Measurements from ENCODE around the gene TCF3.
"Not testable (repeated sequence)": the region's sequence is repeated elsewhere in the genome, so short reads cannot be mapped to it uniquely, and the experiment has no call there.

TCF3 gene

DNA sequence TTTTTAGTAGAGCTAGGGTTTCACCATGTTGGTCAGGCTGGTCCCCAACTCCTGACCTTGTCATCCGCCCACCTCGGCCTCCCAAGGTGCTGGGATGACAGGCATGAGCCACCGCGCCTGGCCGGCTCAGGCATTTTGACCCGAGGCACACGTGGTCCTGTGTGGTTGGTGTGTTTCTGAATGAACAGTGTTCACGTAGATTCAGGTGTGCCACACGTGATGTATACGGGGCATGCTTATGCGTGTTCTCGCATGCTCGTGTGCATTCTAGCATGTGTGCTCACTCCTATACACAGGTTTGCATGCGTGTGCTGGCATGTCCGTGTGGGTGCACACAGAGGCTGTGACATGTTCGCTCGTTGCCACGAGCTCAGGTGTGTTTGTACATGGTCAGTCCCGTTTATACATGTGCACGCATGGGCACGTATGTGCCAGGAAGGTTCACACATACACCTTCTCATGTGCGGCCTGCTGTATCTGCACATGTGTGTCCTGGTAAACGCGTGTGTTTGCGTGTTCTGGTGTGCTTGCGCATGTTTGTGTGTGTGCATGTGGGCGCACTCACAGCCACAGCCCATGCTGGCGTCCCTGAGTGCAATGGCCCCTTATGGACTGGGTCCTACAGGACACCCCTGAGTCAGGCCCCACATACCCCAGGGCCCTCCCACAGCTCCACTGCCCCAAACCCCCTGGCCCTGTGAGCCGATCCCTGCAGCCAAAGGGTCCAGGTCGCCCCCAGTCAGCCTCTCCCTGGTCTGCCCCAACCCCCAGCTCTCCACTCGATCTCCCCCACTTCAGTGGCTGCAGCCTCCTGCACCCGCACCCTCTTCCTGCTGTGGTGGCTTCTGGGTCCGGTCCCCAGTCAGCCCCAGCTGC, 20.6 kb upstream of the TCF3 start:
- no peak for DNase-seq

DNA sequence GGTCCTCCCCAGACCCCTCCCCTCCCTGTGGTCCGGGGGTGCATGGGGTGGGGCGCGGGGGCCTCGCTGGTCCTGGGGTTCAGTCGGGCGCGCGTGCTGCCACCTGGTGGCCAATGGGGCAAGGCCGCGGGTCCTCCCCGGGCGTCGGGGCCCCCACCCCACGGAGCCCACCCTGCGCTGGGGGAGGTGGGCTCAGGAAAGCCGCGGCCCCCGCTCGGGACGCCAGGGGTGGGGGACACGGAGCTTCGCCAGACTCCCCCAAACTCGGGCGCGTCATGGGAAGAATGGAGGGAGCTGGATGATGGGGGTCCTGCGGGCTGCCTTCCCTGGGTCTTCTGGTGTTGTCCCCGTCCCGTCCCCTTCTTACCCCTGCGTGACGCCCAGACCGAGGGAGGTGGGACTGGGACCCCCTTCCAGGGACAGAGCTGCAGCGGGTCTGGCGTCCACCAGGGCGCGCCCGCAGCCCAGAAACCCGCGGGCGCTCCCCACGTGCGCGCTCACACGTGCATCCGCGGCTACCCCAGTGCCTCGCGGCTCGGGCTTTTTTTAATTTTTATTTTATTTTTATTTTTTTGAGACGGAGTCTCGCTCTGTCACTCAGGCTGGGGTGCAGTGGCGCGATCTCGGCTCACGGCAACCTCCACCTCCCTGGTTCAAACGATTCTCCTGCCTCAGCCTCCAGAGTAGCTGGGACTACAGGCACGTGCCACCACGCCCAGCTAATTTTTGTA, 19.8 kb upstream of the TCF3 start:
- peak; percentile 82 for DNase-seq

DNA sequence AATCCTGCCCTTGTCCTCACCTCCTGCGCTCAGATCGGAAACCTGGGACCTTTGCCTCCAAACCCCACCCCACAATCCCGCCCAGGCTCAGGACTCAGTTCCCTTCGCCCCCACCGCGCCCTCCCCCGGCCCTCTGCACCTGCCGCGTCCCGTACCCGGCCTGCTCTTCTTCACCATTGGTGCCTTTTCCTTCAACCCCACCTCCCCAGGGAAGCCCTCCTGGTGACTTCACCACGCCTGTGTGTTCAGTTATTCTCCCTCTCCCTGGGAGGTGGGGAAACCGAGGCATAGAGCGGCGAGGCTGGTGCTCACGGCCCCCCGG, 19.3 kb upstream of the TCF3 start:
- no peak for DNase-seq

DNA sequence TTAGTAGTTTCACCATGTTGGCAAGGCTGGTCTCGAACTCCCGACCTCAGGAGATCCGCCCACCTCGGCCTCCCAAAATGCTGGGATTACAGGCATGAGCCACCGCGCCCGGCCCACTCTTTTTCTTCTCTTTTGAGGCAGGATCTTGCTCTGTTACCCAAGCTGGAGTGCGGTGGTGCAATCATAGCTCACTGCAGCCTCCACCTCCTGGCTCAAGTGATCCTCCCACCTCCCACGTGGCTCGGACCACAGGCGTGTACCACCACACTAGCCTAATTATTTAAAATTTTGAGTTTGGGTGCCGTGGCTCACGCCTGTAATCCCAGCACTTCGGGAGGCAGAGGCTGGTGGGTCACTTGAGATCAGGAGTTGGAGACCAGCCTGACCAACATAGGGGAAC, 18.3 kb upstream of the TCF3 start:
- DNase-seq: not testable (repeated sequence)

DNA sequence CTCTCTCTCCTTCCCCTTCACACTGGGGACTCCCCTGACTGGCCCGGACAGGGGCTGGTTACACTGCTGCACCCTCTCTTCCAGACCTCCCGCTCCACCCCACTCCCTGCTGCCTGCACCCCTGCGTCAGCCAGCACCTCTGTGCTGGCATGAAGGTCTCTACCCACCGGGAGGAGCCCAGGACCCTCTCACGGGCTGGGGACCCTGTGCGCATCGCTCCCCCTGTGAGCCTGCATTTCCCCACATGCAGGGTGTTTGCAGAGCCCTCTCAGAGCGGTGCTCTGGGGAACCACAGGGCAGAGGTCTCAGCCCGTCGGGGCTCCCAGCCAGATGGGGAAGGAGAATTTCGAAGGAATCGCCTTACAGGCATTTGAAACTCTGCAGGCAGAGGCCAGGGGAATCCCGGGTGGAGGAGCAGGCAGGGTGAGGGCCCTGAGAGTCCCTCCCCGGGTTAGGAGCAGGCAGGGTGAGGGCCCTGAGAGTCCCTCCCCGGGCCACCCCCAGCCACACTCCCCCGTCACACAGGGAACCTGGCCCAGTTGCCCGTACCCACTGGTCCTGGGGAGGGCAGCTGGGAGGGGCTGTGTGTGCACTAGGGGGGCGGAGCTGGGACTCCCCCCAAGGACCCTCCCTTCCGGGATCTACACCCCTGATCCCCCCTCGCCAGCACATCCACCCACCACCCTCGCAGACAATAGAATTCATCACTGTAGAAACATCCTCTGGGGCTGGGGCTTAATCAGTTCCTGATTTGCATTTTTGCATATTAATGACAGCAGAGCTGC, 16.3 kb upstream of the TCF3 start:
- DNase-seq: peak; percentile 54

DNA sequence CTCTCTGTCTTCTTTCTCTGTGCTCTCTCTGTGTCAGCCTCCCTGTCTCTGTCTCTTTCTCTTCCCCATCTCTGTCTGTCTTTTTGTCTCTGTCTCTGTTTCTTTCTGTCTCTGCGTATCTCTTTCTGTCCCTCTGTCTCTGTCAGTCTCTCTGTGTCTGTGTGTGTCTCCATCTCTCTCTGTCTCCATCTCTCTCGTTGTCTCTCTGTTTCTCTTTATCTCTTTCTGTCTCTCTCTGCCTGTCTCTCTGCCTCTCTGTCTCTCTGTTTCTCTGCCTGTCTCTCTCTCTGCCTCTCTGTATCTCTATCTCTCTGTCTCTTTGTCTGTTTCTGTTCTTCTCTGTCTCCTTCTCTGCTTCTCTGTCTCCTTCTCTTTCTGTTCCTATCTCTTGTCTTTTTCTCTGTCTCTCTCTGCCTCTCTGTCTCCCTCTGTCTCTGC, 15.7 kb upstream of the TCF3 start:
- no peak for DNase-seq

DNA sequence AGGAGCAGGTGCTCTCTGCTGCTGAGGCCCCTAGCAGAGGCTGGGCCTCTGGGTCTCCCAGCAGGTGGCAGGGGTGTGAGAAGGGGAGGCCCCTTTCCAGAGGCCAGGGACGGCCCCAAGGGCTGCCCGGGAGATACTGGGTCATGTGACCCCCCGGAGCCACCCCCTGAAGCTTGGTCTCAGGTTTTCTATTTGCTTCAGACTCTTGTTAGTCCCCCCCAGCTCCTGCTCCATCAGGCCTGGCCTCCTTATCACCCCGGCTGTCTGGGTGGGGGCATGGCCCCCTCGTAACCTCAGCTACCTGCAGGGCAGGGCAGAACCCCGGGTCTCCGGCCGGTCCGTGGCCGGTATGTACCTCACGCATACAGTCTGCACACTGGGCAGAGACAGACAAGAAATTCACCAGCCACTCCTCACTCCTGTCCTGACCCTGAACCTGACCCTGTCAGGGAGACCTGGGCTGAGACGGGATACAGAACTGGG, 13.2 kb upstream of the TCF3 start:
- DNase-seq: no peak

DNA sequence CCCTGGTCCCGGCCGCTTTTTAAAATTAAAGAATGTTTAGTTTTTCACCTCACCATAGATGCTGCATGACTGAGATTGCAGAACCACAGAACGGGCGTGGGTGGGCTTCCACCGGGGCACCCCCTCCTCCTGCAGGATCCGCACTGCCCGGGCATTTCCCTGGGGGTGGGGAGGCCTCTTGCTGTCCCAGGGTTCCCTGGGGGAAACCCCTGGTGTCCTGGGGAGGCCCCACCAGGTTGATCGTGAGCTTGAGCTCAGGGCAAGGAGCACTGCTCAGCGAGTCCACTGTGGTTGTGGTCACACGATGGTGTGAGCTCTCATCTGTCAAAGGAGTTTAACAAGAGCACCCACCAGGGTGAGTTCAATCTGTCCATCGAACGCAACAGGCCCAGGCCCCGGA, 11.4 kb upstream of the TCF3 start:
- DNase-seq: no peak

DNA sequence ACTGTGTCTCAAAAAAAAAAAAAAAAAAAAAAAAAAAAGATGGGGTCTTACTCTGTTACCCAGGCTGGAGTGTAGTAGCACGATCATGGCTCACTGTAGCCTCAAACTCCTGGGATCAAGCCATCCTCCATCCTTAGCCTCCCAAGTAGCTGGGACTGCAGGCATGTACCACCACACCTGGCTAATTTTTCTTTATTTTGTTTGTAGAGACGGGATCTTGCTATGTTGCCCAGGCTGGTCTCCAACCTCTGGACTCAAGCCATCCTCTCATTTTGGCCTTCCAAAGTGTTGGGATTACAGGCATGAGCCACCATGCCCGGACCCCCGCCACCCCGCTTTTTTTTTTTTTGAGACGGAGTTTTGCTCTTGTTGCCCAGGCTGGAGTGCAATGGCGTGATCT, 10.8 kb upstream of the TCF3 start:
- DNase-seq: not testable (repeated sequence)

DNA sequence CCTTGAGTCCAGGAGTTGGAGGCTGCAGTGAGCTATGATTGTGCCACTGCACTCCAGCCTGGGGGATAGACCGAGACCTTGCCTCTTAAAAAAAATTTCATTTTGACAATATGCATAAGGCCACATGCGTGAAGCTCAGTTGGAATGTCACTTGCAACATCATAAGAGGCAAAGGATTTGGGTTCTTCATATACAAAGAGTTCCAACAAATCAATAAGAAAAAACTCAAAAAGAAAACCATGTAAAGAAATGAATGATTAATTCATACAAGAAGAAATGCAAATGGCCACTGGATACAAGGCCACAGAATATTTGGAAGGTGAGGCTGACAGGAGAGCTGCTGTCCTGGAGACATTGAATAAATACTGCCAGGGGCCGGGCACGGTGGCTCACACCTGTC, 9.6 kb upstream of the TCF3 start:
- no peak for DNase-seq

DNA sequence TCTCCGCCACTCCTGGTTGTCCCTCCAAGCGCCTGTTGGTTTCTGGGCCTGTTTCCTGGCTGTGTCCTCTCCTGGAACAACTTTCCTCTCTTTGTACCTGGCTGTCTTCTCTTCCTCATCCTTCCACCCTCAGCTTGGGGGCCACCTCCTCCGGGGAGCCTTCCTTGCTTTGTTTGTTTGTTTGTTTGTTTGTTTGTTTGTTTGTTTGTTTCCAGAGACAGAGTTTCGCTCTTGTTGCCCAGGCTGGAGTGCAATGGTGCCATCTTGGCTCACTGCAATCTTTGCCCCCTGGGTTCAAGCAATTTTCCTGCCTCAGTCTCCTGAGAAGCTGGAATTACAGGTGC, 6.6 kb upstream of the TCF3 start:
- no peak for DNase-seq

DNA sequence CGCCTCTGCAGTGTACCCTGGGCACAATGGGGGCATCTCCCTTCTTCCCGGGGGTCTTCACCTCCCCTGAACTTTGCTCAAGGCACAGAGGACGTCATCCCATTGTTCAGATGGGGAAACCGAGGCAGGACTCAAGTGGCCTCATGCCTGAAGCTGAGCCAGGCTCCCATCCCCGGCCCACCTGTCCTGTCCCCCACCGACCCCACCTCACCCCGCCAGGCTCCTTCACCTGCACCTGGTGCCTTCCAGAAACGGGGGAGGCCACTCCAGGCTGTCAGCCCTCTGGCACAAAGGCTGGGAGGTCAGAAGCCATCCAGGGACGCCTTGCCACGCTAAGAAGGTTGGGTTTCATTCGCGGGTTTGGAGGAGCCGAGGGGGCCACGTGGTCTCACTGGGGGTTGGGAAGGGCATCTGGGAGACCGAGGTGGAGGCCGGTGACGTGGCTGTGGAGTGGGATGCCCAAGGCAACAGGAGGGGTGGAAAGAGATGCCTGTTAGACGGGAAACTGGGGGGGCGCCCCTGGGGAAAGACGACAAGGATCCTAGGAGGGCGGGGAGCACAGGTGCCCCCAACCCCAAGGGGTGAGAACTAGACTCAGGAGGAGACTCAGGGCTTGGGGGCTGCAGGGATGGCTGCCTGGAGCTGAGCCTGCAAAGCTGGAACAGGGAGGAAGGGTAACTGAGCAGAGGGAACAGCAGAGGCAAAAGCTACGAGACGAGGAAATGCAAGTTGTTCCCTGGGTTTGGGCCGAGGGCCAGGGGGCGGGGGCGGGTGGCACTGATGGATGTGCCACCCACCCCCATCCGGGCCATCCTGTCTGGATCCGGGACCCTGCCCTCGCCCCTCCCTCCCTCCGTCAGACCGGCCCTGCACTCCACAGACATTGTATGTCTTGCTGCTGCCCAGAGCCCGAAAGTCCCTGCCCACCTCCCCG, 6.0 kb upstream of the TCF3 start:
- no peak for DNase-seq

DNA sequence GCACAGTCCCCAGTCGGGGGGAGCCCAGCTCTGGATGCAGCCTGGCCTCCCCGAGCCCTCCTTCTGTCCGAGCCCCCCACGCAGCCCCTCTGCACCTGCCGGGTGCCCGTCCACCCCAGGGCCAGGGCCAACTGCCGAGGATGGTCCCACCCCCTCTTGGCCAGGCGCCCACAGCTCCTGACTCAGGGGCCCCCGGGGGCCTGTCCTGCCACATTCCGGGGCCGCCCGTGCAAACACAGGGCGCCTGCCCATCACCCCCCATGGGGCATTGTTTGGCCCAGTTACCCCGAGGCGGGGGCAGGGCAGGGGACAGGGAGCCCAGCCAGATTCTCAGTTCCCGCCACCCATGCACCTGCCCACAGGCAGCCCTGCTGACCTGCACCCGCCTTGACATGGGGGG, 5.3 kb upstream of the TCF3 start:
- DNase-seq: no peak

DNA sequence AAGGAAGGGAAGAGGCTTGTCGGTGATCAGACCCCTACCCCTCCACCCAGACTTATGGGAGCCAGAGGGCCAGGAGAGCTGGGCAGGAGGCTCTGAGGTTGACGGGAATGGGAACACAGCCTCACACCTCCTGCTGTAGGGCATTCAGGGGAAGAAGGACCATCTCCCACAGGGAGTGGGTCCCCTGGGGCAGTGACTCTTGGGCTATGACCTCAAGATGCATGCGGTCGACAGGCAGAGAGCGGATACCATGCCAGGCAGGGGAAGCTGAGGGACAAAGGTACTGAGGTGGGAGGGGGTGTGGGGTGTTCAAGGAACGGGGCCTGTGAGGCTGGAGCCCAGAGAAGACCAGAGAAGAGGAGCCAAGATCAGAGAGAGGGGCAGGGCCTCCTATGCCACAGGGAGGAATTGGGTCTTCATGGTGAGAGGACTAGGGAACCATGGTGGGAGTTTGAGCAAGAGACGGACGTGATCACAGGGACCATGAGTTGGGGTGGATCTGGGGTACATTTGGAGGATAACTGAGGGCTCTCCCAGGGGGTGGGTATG, 4.6 kb upstream of the TCF3 start:
- no peak for DNase-seq

DNA sequence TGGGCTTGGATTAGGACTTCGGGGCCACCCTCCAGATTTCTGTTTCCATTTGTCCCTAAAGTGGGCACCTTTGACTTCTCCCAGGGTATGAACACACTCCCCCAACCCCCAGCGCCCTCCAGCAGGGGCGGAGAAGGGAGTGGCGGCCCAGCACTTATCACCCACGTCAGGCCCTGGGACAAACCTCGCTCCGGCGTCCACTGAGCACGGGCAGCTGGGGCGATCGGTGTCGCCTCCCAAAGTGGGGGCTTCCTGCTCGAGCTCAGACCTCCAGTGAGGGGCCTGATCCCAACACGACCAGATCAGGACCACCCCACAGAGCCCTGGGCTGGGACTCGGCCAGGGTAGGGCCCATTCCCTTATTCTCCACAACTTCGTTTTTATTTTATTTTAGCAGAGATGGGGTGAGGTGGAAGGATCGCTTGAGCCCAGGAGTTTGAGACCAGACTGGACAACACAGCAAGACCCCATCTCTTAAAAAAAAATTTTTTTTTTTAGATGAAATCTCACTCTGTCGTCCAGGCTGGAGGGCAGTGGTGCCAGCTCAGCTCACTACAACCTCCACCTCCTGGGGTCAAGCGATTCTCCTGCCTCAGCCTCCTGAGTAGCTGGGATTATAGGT, 3.7 kb upstream of the TCF3 start:
- no peak for DNase-seq

DNA sequence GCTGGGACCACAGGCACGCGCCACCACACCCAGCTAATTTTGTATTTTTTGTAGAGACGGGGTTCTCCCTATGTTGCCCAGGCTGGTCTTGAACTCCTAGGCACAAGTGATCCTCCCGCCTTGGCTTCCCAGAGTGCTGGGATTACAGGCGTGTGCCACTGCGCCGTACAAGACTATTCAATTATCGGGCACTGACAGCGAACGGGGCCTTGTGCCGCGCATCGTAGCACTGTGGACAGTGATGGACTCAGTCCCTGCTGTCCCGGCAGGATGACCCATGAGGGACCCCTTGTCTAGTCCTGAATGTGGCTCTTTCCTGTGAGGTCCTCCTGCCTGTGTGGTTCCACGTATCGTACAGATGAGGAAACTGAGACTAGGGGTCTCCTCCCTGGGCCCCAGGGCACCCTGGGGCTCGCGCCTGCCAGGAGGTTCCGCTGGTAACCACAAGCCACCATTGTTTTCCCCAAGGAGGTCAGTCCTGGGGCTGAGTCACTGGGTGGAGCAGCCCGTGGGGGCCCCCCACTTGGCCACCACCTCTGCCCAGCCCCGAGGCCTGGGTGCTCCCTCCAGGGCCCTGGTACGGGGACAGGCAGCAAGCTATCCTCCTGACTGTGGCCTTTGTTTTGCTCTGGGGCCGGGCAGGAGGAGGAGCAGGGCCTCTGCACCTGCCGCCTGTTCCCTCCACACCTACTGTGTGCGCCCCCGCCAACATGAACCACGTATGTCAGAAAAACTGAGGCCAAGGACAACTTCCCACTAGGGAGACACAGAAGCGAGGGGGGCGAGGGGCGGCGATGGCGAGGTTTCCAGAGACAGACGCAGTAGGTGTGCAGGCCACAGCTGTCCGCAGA, 2.9 kb upstream of the TCF3 start:
- no peak for DNase-seq

DNA sequence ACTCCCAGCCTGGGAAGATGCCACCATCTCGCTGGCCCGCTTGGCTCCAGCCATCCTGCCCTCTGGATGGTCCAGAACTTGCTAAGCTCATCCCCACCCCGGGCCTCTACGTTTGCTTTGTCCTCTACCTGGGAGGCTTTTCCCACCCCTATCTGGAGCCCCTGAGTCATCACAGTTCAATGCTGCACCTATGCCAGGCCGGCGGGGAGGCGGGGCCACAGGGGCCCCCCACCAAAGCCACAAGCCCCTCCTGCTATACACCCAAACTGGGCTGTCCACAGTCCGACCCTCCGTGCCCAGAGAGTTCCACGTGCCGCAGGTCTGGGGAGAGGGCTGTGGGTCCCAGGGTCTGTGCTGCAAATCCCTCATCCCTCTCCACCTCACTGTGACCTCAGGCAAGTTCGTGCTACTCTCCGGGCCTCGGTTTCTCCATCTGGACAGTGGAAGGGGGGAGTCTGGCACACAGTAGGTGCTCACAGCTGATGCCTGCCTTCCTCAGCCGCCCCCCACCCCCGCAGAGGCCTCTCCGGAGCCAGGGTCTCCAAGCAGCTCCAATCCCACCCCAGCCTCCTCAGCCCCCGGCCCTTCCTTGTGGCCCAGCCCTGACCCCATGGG, 1.9 kb upstream of the TCF3 start:
- DNase-seq: no peak

DNA sequence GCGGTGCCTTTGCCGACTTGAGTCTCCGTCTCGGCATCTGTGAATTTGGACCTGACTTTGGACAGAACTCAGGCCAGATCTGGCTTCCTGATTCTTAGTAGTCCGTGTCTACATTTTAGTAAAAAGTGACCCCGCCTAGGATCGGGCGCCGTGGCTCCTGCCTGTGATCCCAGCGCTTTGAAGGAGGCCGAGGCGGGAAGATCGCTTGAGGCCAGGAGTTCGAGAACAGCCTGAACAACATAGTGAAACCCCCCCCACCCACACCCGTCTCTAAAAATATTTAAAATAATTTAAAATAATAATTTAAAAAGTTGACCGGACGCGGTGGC, 849 bp upstream of the TCF3 start:
- DNase-seq: no peak

DNA sequence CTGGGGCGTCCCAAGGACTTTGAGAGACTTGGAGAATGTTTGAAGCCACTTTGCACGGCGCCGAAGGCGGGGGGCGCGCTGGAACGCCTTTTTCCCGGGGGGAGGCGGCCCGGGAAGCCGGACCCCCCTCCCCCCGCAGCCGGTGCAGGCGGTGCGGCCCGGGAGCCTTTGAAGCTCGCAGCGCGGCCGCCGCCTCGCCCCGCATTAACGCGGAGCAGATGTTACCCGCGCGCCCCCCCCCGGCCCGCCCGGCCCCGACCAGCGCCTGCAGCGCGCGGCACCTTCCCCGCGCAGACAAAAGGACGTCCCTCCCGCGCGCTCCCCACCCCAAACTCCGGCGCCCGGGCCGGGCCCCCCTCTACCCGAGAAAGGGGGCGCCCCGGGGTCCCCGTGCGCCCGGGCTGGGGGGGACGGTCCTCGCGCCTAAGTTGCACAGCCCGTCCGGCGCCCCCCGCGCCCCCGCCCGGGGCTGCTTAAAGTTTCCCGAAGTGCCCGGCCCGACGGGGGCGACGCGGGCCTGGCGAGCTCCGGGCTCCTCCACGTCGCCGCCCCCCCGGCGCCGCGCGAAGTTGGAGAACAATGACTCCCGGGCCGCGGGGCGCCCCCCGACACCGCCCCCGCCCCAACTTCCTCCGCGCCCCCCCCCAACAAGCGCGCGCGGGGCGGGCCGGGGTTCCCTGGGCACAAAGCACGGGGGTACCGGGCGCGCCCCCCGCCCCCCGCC, 685 bp downstream of the TCF3 start:
- peak; percentile 67 for DNase-seq
